IMR-90 (cell line): ENCODE data around the gene RGS9. TPM values are rescaled to one million over a fixed set of nuclear protein-coding genes. Genes with fewer than 3 reads are reported as not detected.

Experiments used
- ATAC-seq: fragments of 200-7000 bp; cut with Tn5 transposase; 2 replicates; pipeline ENCODE4 v1.9.1; 2020; ENCODE audit warnings: low read depth, mild to moderate bottlenecking, moderate library complexity
- BruUV-seq: library from RNA; stranded (reverse); fragments of 400-500 nt; replicated peaks from 2 replicates; lab custom pipeline; 2021; lab: Mats Ljungman, UMichigan
- CTCF ChIA-PET: fragments of 300-600 bp; formaldehyde crosslinking; extraction: SDS; loops from one replicate; lab custom pipeline; 2021; ENCODE audit warnings: antibody characterized with exemption; lab: Yijun Ruan, JAX
- POLR2A ChIA-PET: fragments of 300-600 bp; sonication (Branson Sonifier 250); formaldehyde crosslinking; loops from one replicate; lab custom pipeline; 2022; ENCODE audit warnings: antibody characterized with exemption; ENCODE audit not compliant: unreplicated experiment; lab: Charles Lee
- DNase-seq: peaks from one replicate; pipeline ENCODE4 v3.0.0; 2013
- H2AFZ ChIP-seq: replicated peaks from 2 replicates; pipeline ENCODE3; 2013; ENCODE audit warnings: low read length, mild to moderate bottlenecking; ENCODE audit not compliant: poor library complexity
- H2AK5ac ChIP-seq: 2 replicates; pipeline ENCODE4 v1.6.1; 2013; ENCODE audit warnings: low read depth, low read length, inconsistent platforms
- H2AK9ac ChIP-seq: replicated peaks from 2 replicates; pipeline ENCODE3; 2013; ENCODE audit warnings: mild to moderate bottlenecking, low read depth, low read length, moderate library complexity; ENCODE audit not compliant: poor library complexity
- H2BK120ac ChIP-seq: 2 replicates; pipeline ENCODE4 v1.6.1; 2013; ENCODE audit warnings: low read depth, low read length, inconsistent platforms
- H2BK15ac ChIP-seq: 3 replicates; pipeline ENCODE4 v1.6.1; 2013; ENCODE audit warnings: low read depth, low read length, inconsistent platforms
- H2BK20ac ChIP-seq: 2 replicates; pipeline ENCODE4 v1.6.1; 2013; ENCODE audit warnings: low read depth, mild to moderate bottlenecking, inconsistent platforms, low read length, moderate library complexity
- H2BK5ac ChIP-seq: 2 replicates; pipeline ENCODE4 v1.6.1; 2013; ENCODE audit warnings: mild to moderate bottlenecking, low read depth, low read length, inconsistent platforms; ENCODE audit not compliant: poor library complexity, severe bottlenecking
- H3K14ac ChIP-seq: replicated peaks from 2 replicates; pipeline ENCODE4 v1.6.1; 2013; ENCODE audit warnings: low read depth, low read length, inconsistent platforms
- H3K18ac ChIP-seq: 2 replicates; pipeline ENCODE4 v1.6.1; 2013; ENCODE audit warnings: low read depth, low read length, control low read depth
- H3K23ac ChIP-seq: 2 replicates; pipeline ENCODE4 v1.6.1; 2013; ENCODE audit warnings: low read depth, low read length, inconsistent platforms
- H3K27ac ChIP-seq: 2 replicates; pipeline ENCODE4 v1.5.1; 2013; ENCODE audit warnings: mild to moderate bottlenecking, control low read depth, low read length; ENCODE audit not compliant: insufficient read depth
- H3K27me3 ChIP-seq: 2 replicates; pipeline ENCODE4 v1.6.1; 2013; ENCODE audit warnings: low read length; ENCODE audit not compliant: control insufficient read depth, insufficient read depth
- H3K36me3 ChIP-seq: 2 replicates; pipeline ENCODE4 v1.6.1; 2013; ENCODE audit warnings: low read length, mixed read lengths; ENCODE audit not compliant: control insufficient read depth, insufficient read depth
- H3K4ac ChIP-seq: 2 replicates; pipeline ENCODE4 v1.6.1; 2013; ENCODE audit warnings: low read depth, low read length, inconsistent platforms
- H3K4me1 ChIP-seq: 2 replicates; pipeline ENCODE4 v1.6.1; 2013; ENCODE audit warnings: low read length, mixed read lengths; ENCODE audit not compliant: control insufficient read depth, insufficient read depth
- H3K4me2 ChIP-seq: 2 replicates; pipeline ENCODE4 v1.6.1; 2013; ENCODE audit warnings: low read depth, mild to moderate bottlenecking, control low read depth, low read length, moderate library complexity
- H3K4me3 ChIP-seq: 2 replicates; pipeline ENCODE4 v1.5.1; 2013; ENCODE audit warnings: low read depth, mild to moderate bottlenecking, control low read depth, low read length, moderate library complexity; ENCODE audit not compliant: insufficient read depth
- H3K56ac ChIP-seq: 2 replicates; pipeline ENCODE4 v1.6.1; 2013; ENCODE audit warnings: low read length, inconsistent platforms; ENCODE audit not compliant: insufficient read depth; ENCODE audit errors: extremely low read depth
- H3K79me1 ChIP-seq, 2 experiments: 2 replicates each; pipeline ENCODE4 v1.6.1; 2013; ENCODE audit warnings: low read length in 2 of 2, inconsistent platforms in 1 of 2, low read depth in 1 of 2
- H3K9ac ChIP-seq: 2 replicates; pipeline ENCODE4 v1.6.1; 2013; ENCODE audit warnings: low read depth, low read length, control low read depth
- H3K9me1 ChIP-seq: 2 replicates; pipeline ENCODE4 v1.6.1; 2013; ENCODE audit warnings: low read length, inconsistent platforms; ENCODE audit not compliant: insufficient read depth
- H3K9me3 ChIP-seq: 2 replicates; pipeline ENCODE4 v1.6.1; 2013; ENCODE audit warnings: low read length; ENCODE audit not compliant: control insufficient read depth, insufficient read depth
- H4K20me1 ChIP-seq: 2 replicates; pipeline ENCODE4 v1.6.1; 2013; ENCODE audit warnings: low read length, inconsistent platforms; ENCODE audit not compliant: insufficient read depth
- H4K5ac ChIP-seq: 2 replicates; pipeline ENCODE4 v1.6.1; 2013; ENCODE audit warnings: mild to moderate bottlenecking, low read depth, low read length, control low read depth
- H4K8ac ChIP-seq, 2 experiments: 2 replicates each; pipeline ENCODE4 v1.6.1; 2013; ENCODE audit warnings: low read depth in 2 of 2, low read length in 2 of 2, control low read depth in 1 of 2, inconsistent platforms in 1 of 2
- H4K91ac ChIP-seq: 2 replicates; pipeline ENCODE4 v1.6.1; 2013; ENCODE audit warnings: low read depth, low read length, inconsistent platforms; ENCODE audit not compliant: insufficient read depth
- FOS ChIP-seq: fragments of 150-350 bp; IDR thresholded peaks from 2 replicates; pipeline ENCODE4 v1.6.1; 2016; ENCODE audit warnings: low read depth, low read length
- RCOR1 ChIP-seq: IDR thresholded peaks from 2 replicates; pipeline ENCODE4 v1.6.1; 2012; ENCODE audit warnings: mild to moderate bottlenecking, low read length, improper control_type of control experiment; ENCODE audit not compliant: insufficient replicate concordance
- WGBS, 2 experiments: methylation state at CpG; one replicate each; pipeline versions ENCODE4 v1.1.5 to v1.1.7; 2013; ENCODE audit warnings: missing lambda C conversion rate in 2 of 2; ENCODE audit not compliant: insufficient read length in 1 of 2; ENCODE audit errors: extremely low coverage in 2 of 2; 5-methylcytosine and 5-hydroxymethylcytosine counted together
- dilution Hi-C: fragments of 300-500 bp; cut with HindIII; formaldehyde crosslinking; loops from one replicate; pipeline ENCODE4 v1.14.3; 2018; ENCODE audit warnings: low sequenced_read_pairs; ENCODE audit not compliant: unreplicated experiment
- in situ Hi-C: fragments of 300-500 bp; cut with MboI; formaldehyde crosslinking; loops from 3 replicates; pipeline ENCODE4 v1.14.3; 2019; ENCODE audit warnings: low sequenced_read_pairs, inconsistent platforms, mixed read lengths
- intact Hi-C: fragments of 100-400 bp; cut with micrococcal nuclease; formaldehyde crosslinking; loops from 2 replicates; pipeline ENCODE4 v1.10.0; 2022
- polyA plus RNA-seq, 3 experiments: library from polyadenylated mRNA; depleted of rRNA; stranded (reverse); fragments of >200 nt; gene quantifications; 2 replicates each; pipeline ENCODE4 v1.2.3, GENCODE V29; 2012; ENCODE audit warnings: low replicate concordance in 1 of 3
- total RNA-seq: library from RNA; depleted of rRNA; stranded (reverse); fragments of >200 nt; gene quantifications from 2 replicates; pipeline ENCODE4 v1.2.3, GENCODE V29; 2012

The RGS9 gene
- total and polyA plus RNA-seq, 2 of the 4 experiments (the other 2 are of a cell fraction): 0.90 to 1.1 TPM

- H4K8ac ChIP-seq: peak overlapping the region; percentile 96 to 98
- no peaks in the 10 kb centered on the region for H3K36me3 ChIP-seq
- in situ Hi-C loops (no loop called here), dilution Hi-C loops (no loop called here), intact Hi-C loops (loop anchor here (5.0 kb wide), 3 partner anchors 67 to 152 kb away; partner anchors contain the start of gene GNA13)
- peak overlapping the region; percentile 47 for H3K27ac ChIP-seq
- peak overlapping the region; percentile 100; the same call in 2 of the 3 replicates for H2BK15ac ChIP-seq
- no CpG with 5 or more reads among the region's 9 CpGs for whole genome bisulfite sequencing, 2 experiments
- H3K4me1 ChIP-seq: peaks cover 8% of the 10 kb centered on the region
- peak overlapping the region; percentile 100 for H4K5ac ChIP-seq
- peaks cover 3% of the 10 kb centered on the region for H3K9me1 ChIP-seq
- H3K23ac ChIP-seq: peak overlapping the region; percentile 86; the same call in 1 of the 2 replicates
- H3K14ac ChIP-seq: peak overlapping the region; percentile 92
- H4K20me1 ChIP-seq: no peaks in the 10 kb centered on the region
- H2BK20ac ChIP-seq: peak overlapping the region; percentile 57
- H3K9ac ChIP-seq: no peak overlapping the region
- H2BK120ac ChIP-seq: peak overlapping the region; percentile 86
- no TSS peak for BruUV-seq
- ChIA-PET CTCF (interaction anchor here (0.5 kb wide), 1 partner anchor 407 kb away, joined by 5 read pairs; no protein-coding TSS in a partner anchor), POLR2A (no interaction called here)
- peak overlapping the region; percentile 84 for H2AFZ ChIP-seq
- no peak overlapping the region for H3K4me3 ChIP-seq
- H3K56ac ChIP-seq: peak overlapping the region; percentile 67; the same call in 1 of the 2 replicates
- H3K27me3 ChIP-seq: no peaks in the 10 kb centered on the region
- peak overlapping the region; percentile 86 for H3K4ac ChIP-seq
- H2AK9ac ChIP-seq: no peak overlapping the region
- H3K4me2 ChIP-seq: peak overlapping the region; percentile 98; the same call in 1 of the 2 replicates
- no peak; the same call in 1 of the 2 replicates for ATAC-seq
- peak overlapping the region; percentile 89 for H4K91ac ChIP-seq
- no peaks in the 10 kb centered on the region for H3K79me1 ChIP-seq
- peak overlapping the region; percentile 90 for H2BK5ac ChIP-seq
- H3K9me3 ChIP-seq: no peaks in the 10 kb centered on the region
- H3K18ac ChIP-seq: peak overlapping the region; percentile 97; the same call in 1 of the 2 replicates
- peak overlapping the region; percentile 53 for H2AK5ac ChIP-seq
- peak; percentile 32; the same call in 1 of the 2 replicates for TF ChIP-seq FOS
- no peak for TF ChIP-seq RCOR1
- DNase-seq: peak; percentile 76
Observed at GRCh38 chr17:65123757-65124675, 13.2 kb upstream of the RGS9 start.
